K562 (cell line): Measurements from ENCODE around the gene PXMP2. TPM values are rescaled to one million over a fixed set of nuclear protein-coding genes. Genes with fewer than 3 reads are reported as not detected.

ENCODE experiments used
- ATAC-seq: fragments of 200-7000 bp; cut with Tn5 transposase; 3 replicates; pipeline ENCODE4 v1.9.1; 2020; ENCODE audit warnings: moderate library complexity
- BruUV-seq: library from RNA; stranded (reverse); fragments of 400-500 nt; replicated peaks from 2 replicates; lab custom pipeline; 2021; lab: Mats Ljungman, UMichigan
- CTCF ChIA-PET: fragments of 300-600 bp; formaldehyde crosslinking; extraction: SDS; loops from one replicate; lab custom pipeline; 2021; ENCODE audit warnings: low intra/inter-chr PET ratio; lab: Yijun Ruan, JAX
- POLR2A ChIA-PET: fragments of 300-600, 350-650 bp; sonication (Branson Sonifier 250); formaldehyde crosslinking; extraction: SDS; loops from one replicate; lab custom pipeline; 2021; ENCODE audit warnings: antibody characterized with exemption, inconsistent platforms; lab: Yijun Ruan, JAX
- DNase-seq, 4 experiments: peaks; one replicate each; pipeline versions ENCODE4 v3.0.0 to v3.0.0-alpha.2; 2011 to 2018; ENCODE audit warnings: low spot score in 3 of 4, mixed read lengths in 3 of 4; ENCODE audit errors: extremely low read depth in 1 of 4
- FAIRE-seq: peaks from 2 replicates; lab custom pipeline; 2011; peaks lifted over from hg19 to GRCh38; lab: Jason Lieb, UNC
- H2AFZ ChIP-seq: 2 replicates; pipeline ENCODE4 v1.6.0; 2011; ENCODE audit warnings: low read depth, low read length, control low read depth, inconsistent platforms
- H3K27ac ChIP-seq: fragments of 200-600 bp; 3 replicates; pipeline ENCODE4 v1.8.0; 2011; ENCODE audit warnings: low read depth, mild to moderate bottlenecking, control low read depth, inconsistent platforms, low read length, moderate library complexity, mixed read lengths; ENCODE audit errors: extremely low read depth
- H3K27me3 ChIP-seq, 2 experiments: fragments of 300-600 bp in 1 of 2; 2 replicates in 1 of 2; 3 replicates in 1 of 2; pipeline versions ENCODE4 v1.6.0 to v1.8.0; 2011; ENCODE audit warnings: inconsistent platforms in 2 of 2, low read length in 2 of 2, mild to moderate bottlenecking in 1 of 2, mixed read lengths in 1 of 2, moderate library complexity in 1 of 2; ENCODE audit not compliant: control insufficient read depth in 2 of 2, insufficient read depth in 2 of 2
- H3K36me3 ChIP-seq: fragments of 300-600 bp; 3 replicates; pipeline ENCODE4 v1.8.0; 2011; ENCODE audit warnings: mild to moderate bottlenecking, low read length, inconsistent platforms; ENCODE audit not compliant: control insufficient read depth, insufficient read depth
- H3K4me1 ChIP-seq, 2 experiments: fragments of 200-600 bp in 1 of 2; replicated peaks in 1 of 2; 2 replicates in 1 of 2; 3 replicates in 1 of 2; pipeline versions ENCODE4 v1.5.1 to v1.8.0; 2011; ENCODE audit warnings: inconsistent platforms in 2 of 2, low read length in 2 of 2, mild to moderate bottlenecking in 1 of 2, mixed read lengths in 1 of 2, moderate library complexity in 1 of 2; ENCODE audit not compliant: control insufficient read depth in 2 of 2, insufficient read depth in 2 of 2
- H3K4me2 ChIP-seq: 2 replicates; pipeline ENCODE4 v1.6.1; 2011; ENCODE audit warnings: low read length, control low read depth, inconsistent platforms, mixed read lengths; ENCODE audit not compliant: insufficient read depth
- H3K4me3 ChIP-seq: fragments of 200-600 bp; sonication (generic), shearing (Covaris generic); 2 replicates; pipeline ENCODE4 v1.5.1; 2016; ENCODE audit warnings: control low read depth, inconsistent platforms
- H3K79me2 ChIP-seq: fragments of 200-600 bp; 3 replicates; pipeline ENCODE4 v1.8.0; 2011; ENCODE audit warnings: low read length, inconsistent platforms; ENCODE audit not compliant: control insufficient read depth, insufficient read depth
- H3K9ac ChIP-seq, 2 experiments: 2 replicates each; pipeline versions ENCODE4 v1.6.0 to v1.6.1; 2011; ENCODE audit warnings: low read depth in 2 of 2, low read length in 2 of 2, control low read depth in 1 of 2, inconsistent platforms in 1 of 2, mild to moderate bottlenecking in 1 of 2, mixed read lengths in 1 of 2; ENCODE audit not compliant: insufficient read depth in 1 of 2
- H3K9me1 ChIP-seq: one replicate; pipeline ENCODE4 v1.6.0; 2011; ENCODE audit warnings: inconsistent platforms, mild to moderate bottlenecking, low read length, moderate library complexity; ENCODE audit not compliant: control insufficient read depth, insufficient read depth
- H3K9me3 ChIP-seq: replicated peaks from 2 replicates; pipeline ENCODE4 v1.5.1; 2011; ENCODE audit warnings: low read depth, low read length, inconsistent platforms; ENCODE audit not compliant: control insufficient read depth, insufficient read depth
- H4K20me1 ChIP-seq: replicated peaks from 2 replicates; pipeline ENCODE4 v1.6.1; 2011; ENCODE audit warnings: low read length, inconsistent platforms, mixed read lengths; ENCODE audit not compliant: control insufficient read depth, insufficient read depth
- FOS ChIP-seq: IDR thresholded peaks from 3 replicates; pipeline ENCODE4 v1.6.1; 2011; ENCODE audit not compliant: insufficient read length; ENCODE audit errors: extremely low read depth
- GTF2A2 ChIP-seq: IDR thresholded peaks from 2 replicates; pipeline ENCODE4 v1.6.1; 2016; ENCODE audit warnings: mild to moderate bottlenecking, missing genetic modification characterization, missing compliant biosample characterization
- POLR2AphosphoS5 ChIP-seq: IDR thresholded peaks from 2 replicates; pipeline ENCODE4 v1.6.1; 2011; ENCODE audit warnings: mild to moderate bottlenecking, low read depth, low read length, moderate library complexity; ENCODE audit not compliant: control insufficient read depth, insufficient read depth
- POLR2G ChIP-seq: fragments of 200-400 bp; formaldehyde crosslinking; IDR thresholded peaks from 2 replicates; pipeline ENCODE4 v1.6.1; 2017; ENCODE audit warnings: low read depth, mild to moderate bottlenecking, antibody characterized with exemption, low read length, moderate library complexity
- ZNF324 ChIP-seq: fragments of 250-450 bp; sonication (Bioruptor Pico); IDR thresholded peaks from 2 replicates; pipeline ENCODE4 v1.4.0; 2020; ENCODE audit warnings: mild to moderate bottlenecking
- WGBS: fragments of 100-300 bp; shearing (Covaris generic); methylation state at CpG from one replicate; pipeline ENCODE4 v1.1.6; 2016; ENCODE audit warnings: low coverage, mixed read lengths; ENCODE audit not compliant: insufficient coverage; ENCODE audit errors: missing lambda C conversion rate; 5-methylcytosine and 5-hydroxymethylcytosine counted together
- in situ Hi-C: fragments of 300-500 bp; cut with MboI; formaldehyde crosslinking; loops from 4 replicates; pipeline ENCODE4 v1.15.0; 2018; ENCODE audit warnings: inconsistent platforms, mixed read lengths
- intact Hi-C: fragments of 100-400 bp; cut with micrococcal nuclease; formaldehyde crosslinking; loops from 2 replicates; pipeline ENCODE4 v1.14.2; 2022
- polyA plus RNA-seq, 8 experiments: library from polyadenylated mRNA; depleted of rRNA in 4 of 8; stranded (reverse) in 5 of 8; unstranded in 3 of 8; fragments of >200 nt; fragmentation: Nextera tagmentation in 2 of 8; fragmentation: Illumina TruSeq in 1 of 8; extraction: Ambion mirVana in 2 of 8; extraction: Trizol in 1 of 8; gene quantifications; 2 replicates each; pipeline versions ENCODE4 v1.2.1 to v1.2.3, GENCODE V29; 2011 to 2014; ENCODE audit warnings: inconsistent platforms in 1 of 8, missing spikeins in 1 of 8
- total RNA-seq, 7 experiments: library from RNA; depleted of rRNA in 6 of 7; stranded (reverse); fragments of >200 nt in 6 of 7; fragmentation: Illumina TruSeq in 2 of 7; extraction: Trizol in 2 of 7; gene quantifications; 2 replicates each; pipeline versions ENCODE4 v1.2.1 to v1.2.3, GENCODE V29; 2011 to 2021; ENCODE audit warnings: low replicate concordance in 1 of 7
- TF ChIP-seq, protein P1 (sequence below): fragments of 200-800 bp; sonication (Bioruptor generic); IDR thresholded peaks from 2 replicates; pipeline ENCODE4 v1.6.1; 2016; ENCODE audit warnings: missing genetic modification characterization, missing compliant biosample characterization

The PXMP2 gene
- total and polyA plus RNA-seq, 9 of the 15 experiments (the other 6 are each of a cell fraction or from before 2014, with no cell fraction given): 3.0 to 66.1 (median 44.7) TPM

DNA sequence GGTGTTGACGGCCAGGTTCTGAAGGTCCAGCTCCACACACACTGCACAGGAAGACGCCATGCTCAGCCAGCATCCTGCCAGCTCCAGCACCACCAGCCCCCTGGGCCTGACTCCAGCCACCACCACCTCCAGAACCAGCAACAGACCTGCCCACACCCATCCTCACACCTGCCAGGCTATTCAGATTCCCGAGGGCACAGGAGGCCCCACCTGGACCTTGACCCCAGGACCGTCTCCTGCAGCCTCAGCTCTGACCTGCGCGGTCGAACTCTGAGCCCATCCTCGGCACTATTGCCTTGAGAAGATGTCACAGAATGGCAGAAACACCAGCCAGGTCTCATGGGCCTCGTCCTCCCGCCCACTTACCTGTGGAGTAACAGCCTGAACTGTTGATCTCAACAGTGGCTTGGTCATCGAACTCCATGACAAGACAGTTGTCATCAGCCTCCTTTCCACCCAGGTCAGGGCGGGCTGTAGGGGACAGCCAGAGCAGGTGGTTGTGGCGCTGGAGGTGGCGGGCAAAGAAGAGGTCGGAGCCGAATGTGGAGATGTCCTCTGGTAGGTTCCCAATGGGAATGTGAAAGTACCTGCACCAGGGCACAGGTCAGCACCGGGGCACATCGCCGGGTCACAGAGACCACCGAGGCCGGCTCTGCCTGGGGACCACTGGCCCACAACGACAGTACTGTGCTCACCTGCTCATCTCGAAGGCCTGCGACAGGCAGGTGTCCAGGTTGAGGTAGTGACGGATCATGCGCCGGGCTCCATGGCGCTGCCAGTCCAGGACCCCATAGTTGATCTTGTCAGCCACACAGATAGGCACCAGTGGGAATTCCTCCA, 45.4 kb upstream of the PXMP2 start:
- no TSS peak for BruUV-seq
- H3K36me3 ChIP-seq: peaks cover 90% of the 10 kb centered on the region

More for the DNA sequence above, 45.4 kb upstream of the PXMP2 start:
- H4K20me1 ChIP-seq: peaks cover 10% of the 10 kb centered on the region; the same call in 1 of the 2 replicates
- peaks cover 0 to 6% of the 10 kb centered on the region in 2 experiments; a peak in 2 of 5 replicates for H3K4me1 ChIP-seq
- DNase-seq: no peak
- intact Hi-C loops: no loop called here
- H3K4me2 ChIP-seq: no peak overlapping the region
- no peak overlapping the region for H3K9ac ChIP-seq
- in situ Hi-C loops: no loop called here
- H3K27ac ChIP-seq: no peak overlapping the region
- no peaks in the 10 kb centered on the region for H3K27me3 ChIP-seq
- no peaks in the 10 kb centered on the region for H3K9me1 ChIP-seq
- no peak overlapping the region for H3K4me3 ChIP-seq
- ChIA-PET CTCF (no interaction called here), POLR2A (interaction anchor here (0.6 kb wide), 2 partner anchors 27 to 181 kb away, joined by 3 read pairs; no protein-coding TSS in a partner anchor)
- FAIRE-seq: no peak
- H3K9me3 ChIP-seq: no peaks in the 10 kb centered on the region
- TF ChIP-seq POLR2G (peak; percentile 52), FOS (no peak), ZNF324 (no peak), GTF2A2 (no peak), POLR2AphosphoS5 (peak; percentile 5; the same call in 1 of the 2 replicates)
- TF ChIP-seq, protein P1, sequence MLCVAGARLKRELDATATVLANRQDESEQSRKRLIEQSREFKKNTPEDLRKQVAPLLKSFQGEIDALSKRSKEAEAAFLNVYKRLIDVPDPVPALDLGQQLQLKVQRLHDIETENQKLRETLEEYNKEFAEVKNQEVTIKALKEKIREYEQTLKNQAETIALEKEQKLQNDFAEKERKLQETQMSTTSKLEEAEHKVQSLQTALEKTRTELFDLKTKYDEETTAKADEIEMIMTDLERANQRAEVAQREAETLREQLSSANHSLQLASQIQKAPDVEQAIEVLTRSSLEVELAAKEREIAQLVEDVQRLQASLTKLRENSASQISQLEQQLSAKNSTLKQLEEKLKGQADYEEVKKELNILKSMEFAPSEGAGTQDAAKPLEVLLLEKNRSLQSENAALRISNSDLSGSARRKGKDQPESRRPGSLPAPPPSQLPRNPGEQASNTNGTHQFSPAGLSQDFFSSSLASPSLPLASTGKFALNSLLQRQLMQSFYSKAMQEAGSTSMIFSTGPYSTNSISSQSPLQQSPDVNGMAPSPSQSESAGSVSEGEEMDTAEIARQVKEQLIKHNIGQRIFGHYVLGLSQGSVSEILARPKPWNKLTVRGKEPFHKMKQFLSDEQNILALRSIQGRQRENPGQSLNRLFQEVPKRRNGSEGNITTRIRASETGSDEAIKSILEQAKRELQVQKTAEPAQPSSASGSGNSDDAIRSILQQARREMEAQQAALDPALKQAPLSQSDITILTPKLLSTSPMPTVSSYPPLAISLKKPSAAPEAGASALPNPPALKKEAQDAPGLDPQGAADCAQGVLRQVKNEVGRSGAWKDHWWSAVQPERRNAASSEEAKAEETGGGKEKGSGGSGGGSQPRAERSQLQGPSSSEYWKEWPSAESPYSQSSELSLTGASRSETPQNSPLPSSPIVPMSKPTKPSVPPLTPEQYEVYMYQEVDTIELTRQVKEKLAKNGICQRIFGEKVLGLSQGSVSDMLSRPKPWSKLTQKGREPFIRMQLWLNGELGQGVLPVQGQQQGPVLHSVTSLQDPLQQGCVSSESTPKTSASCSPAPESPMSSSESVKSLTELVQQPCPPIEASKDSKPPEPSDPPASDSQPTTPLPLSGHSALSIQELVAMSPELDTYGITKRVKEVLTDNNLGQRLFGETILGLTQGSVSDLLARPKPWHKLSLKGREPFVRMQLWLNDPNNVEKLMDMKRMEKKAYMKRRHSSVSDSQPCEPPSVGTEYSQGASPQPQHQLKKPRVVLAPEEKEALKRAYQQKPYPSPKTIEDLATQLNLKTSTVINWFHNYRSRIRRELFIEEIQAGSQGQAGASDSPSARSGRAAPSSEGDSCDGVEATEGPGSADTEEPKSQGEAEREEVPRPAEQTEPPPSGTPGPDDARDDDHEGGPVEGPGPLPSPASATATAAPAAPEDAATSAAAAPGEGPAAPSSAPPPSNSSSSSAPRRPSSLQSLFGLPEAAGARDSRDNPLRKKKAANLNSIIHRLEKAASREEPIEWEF (CRISPR knock-in tag): no peak
- H3K79me2 ChIP-seq: no peaks in the 10 kb centered on the region; the same call in 2 of the 3 replicates
- ATAC-seq: no peak
- H2AFZ ChIP-seq: no peak overlapping the region
- 98% methylated on average over 20 of the region's 28 CpGs for WGBS
